Lower leg skin (tissue), 3 donors: ENCODE results near the gene TLR1.

Source experiments
- CTCF ChIP-seq, 3 donors: fragments of 450-650 bp; IDR thresholded peaks; one replicate each; pipeline ENCODE4 v1.5.1; 2016; ENCODE audit warnings: antibody characterized with exemption in 3 of 3, mild to moderate bottlenecking in 3 of 3, moderate library complexity in 2 of 3
- POLR2A ChIP-seq, 2 donors: fragments of 450-650 bp; IDR thresholded peaks; one replicate each; pipeline ENCODE4 v1.6.1; 2016 to 2017; ENCODE audit warnings: antibody characterized with exemption in 2 of 2, mild to moderate bottlenecking in 1 of 2, moderate library complexity in 1 of 2

- TF ChIP-seq CTCF (IDR thresholded peaks at IDR 0.05) = no peak
- no peak for TF ChIP-seq POLR2A (IDR thresholded peaks at IDR 0.05)
Measured at GRCh38 chr4:38821739-38822138, 17.1 kb upstream of the TLR1 start.
